Upper lobe of right lung (tissue), 1 donor: ENCODE measurements around the gene SLC6A3. TPM values are rescaled to one million over a fixed set of nuclear protein-coding genes. Genes with fewer than 3 reads are reported as not detected.

Source experiments
- ATAC-seq: fragments of 200-7000 bp; cut with Tn5 transposase; one replicate; pipeline ENCODE4 v1.9.1; 2020; ENCODE audit warnings: mild to moderate bottlenecking, moderate library complexity
- DNase-seq: peaks from one replicate; pipeline ENCODE4 v3.0.0-alpha.2; 2020
- H3K27ac ChIP-seq: fragments of 200-600 bp; one replicate; pipeline ENCODE4 v1.8.0; 2022
- H3K27me3 ChIP-seq: fragments of 200-600 bp; one replicate; pipeline ENCODE4 v1.8.0; 2022; ENCODE audit warnings: mild to moderate bottlenecking
- H3K36me3 ChIP-seq: fragments of 200-600 bp; one replicate; pipeline ENCODE4 v1.8.0; 2022
- H3K4me1 ChIP-seq: fragments of 200-600 bp; one replicate; pipeline ENCODE4 v1.8.0; 2022
- H3K4me3 ChIP-seq: fragments of 200-600 bp; one replicate; pipeline ENCODE4 v1.8.0; 2022; ENCODE audit warnings: mild to moderate bottlenecking
- H3K9me3 ChIP-seq: fragments of 200-600 bp; one replicate; pipeline ENCODE4 v1.8.0; 2022
- CTCF ChIP-seq: fragments of 200-600 bp; IDR thresholded peaks from one replicate; pipeline ENCODE4 v1.8.0; 2022; ENCODE audit warnings: antibody characterized with exemption
- intact Hi-C: fragments of 100-400 bp; cut with DNase I; formaldehyde crosslinking; loops from one replicate; pipeline ENCODE4 v1.11.0; 2022
- total RNA-seq: library from RNA; stranded (reverse); fragmentation: NEBNext Ultra II Directional; extraction: Animal tissue kit (Norgen Biotek cat#: 25700); gene quantifications from one replicate; pipeline ENCODE4 v1.2.1, GENCODE V29; 2021
- donor health status: DM: no; HTN: yes; CAD: no; lungs with severe emphysema.

Gene SLC6A3
- total RNA-seq, 1 donor from 2014 or later: 0.52 TPM

DNA sequence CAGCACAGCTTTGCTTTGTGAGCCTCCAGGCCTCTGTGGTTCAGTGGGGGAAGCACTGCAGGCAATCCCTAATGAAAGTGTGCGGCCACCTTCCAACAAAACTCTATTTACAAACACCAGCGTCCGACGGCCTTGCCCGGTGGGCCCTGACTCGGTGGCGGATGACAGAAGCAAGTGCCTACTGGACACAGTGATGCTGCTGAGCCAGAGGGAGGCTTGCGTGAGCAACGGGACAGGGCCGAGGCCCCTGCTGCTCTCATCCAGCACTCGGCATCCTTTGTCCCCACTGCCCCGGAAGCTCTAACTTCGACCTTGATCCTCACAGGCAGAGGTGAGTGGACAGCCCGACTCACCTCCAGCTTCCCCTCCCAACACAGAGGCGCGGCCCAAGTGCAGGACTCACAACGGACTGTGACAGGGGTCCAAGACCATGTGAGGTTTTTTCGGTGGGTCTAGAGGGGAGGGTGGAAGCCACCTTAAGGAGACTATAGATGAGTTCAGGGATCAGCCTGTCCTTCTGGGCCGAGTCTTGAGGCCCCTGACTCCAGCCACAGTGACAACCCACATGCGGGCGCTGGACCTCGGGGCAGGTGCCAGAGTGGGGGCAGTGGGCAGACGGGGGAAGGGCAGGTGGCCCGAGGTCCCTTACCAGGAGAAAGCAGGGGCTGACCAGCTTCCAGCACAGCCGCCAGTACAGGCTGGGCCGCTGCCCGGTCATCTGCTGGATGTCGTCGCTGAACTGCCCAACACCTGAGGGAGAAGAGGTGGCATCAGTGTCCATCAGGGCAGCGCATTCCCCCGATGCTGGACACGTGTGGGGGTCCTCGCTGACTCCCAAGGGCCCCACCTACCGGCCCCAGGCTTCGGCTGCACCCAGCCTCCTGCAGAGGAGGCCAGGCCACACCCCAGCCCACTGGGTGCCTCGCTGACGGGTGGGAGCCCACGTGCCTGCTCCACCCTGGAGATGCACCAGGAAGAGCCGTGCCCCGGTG, 39.4 kb downstream of the SLC6A3 start:
- no peaks in the 10 kb centered on the region for H3K27me3 ChIP-seq
- H3K36me3 ChIP-seq: no peaks in the 10 kb centered on the region
- no peak overlapping the region for H3K4me3 ChIP-seq
- ATAC-seq (no peak), DNase-seq (peak; percentile 62)
- no peak for TF ChIP-seq CTCF
- no peaks in the 10 kb centered on the region for H3K4me1 ChIP-seq
- no peaks in the 10 kb centered on the region for H3K9me3 ChIP-seq
- intact Hi-C loops: no loop called here
- H3K27ac ChIP-seq: no peak overlapping the region

DNA sequence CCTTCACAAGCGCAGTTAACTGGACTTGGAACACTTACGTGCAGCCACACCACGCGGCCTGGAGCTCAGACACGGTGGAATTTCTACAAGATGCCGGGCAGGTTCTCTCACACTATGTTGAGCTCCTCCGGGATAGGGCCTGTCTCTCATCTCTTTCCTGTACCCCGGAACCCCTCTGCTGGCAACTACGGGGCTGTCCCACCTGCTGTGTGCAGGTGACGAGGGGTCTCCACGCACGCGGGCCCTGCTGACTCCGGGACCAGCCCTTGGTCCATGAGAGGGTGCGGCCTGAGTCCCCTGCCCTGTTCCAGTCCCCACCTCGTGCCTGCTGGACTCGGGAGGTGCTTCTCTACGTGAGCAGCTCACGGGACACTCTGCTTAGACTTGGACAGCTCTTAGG, 40.1 kb downstream of the SLC6A3 start:
- ATAC-seq (no peak), DNase-seq (peak; percentile 47)
- Histone ChIP-seq H3K27ac (no peak overlapping the region), H3K27me3 (no peaks in the 10 kb centered on the region), H3K9me3 (no peaks in the 10 kb centered on the region), H3K4me1 (no peaks in the 10 kb centered on the region), H3K4me3 (no peak overlapping the region), H3K36me3 (no peaks in the 10 kb centered on the region)
- TF ChIP-seq CTCF: no peak
- intact Hi-C loops: no loop called here

DNA sequence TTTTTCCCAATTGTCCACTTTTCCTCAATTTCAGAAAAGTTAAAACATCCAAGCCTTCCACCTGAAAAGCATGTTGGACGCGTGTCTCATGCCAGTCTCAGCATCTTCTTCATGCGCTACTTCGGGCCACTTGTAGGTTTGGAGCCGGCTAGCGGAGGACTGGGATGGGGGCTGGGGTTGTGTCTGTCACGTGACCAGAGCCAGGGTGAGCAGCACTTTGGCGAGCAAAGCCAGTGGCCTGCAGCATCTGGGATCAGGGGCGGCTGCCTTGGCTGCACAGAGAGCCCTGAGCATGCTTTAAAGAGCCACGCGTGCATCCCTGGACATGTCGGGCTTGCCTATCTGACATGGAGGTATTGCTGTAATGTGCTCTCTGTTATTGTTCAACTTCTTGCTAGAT, 41.2 kb downstream of the SLC6A3 start:
- no peaks in the 10 kb centered on the region for H3K36me3 ChIP-seq
- TF ChIP-seq CTCF: no peak
- DNase-seq (peak; percentile 55), ATAC-seq (no peak)
- no peak overlapping the region for H3K27ac ChIP-seq
- no peaks in the 10 kb centered on the region for H3K4me1 ChIP-seq
- intact Hi-C loops: no loop called here
- no peak overlapping the region for H3K4me3 ChIP-seq
- no peaks in the 10 kb centered on the region for H3K9me3 ChIP-seq
- H3K27me3 ChIP-seq: no peaks in the 10 kb centered on the region

- H3K4me3 ChIP-seq: no peak overlapping the region
- no peaks in the 10 kb centered on the region for H3K9me3 ChIP-seq
- intact Hi-C loops: no loop called here
- H3K4me1 ChIP-seq: no peaks in the 10 kb centered on the region
- no peak for TF ChIP-seq CTCF
- ATAC-seq (no peak), DNase-seq (peak; percentile 59)
- H3K27me3 ChIP-seq: no peaks in the 10 kb centered on the region
- H3K36me3 ChIP-seq: no peaks in the 10 kb centered on the region
- no peak overlapping the region for H3K27ac ChIP-seq
Measured at GRCh38 chr5:1402611-1403255, 42.5 kb downstream of the SLC6A3 start.

DNA sequence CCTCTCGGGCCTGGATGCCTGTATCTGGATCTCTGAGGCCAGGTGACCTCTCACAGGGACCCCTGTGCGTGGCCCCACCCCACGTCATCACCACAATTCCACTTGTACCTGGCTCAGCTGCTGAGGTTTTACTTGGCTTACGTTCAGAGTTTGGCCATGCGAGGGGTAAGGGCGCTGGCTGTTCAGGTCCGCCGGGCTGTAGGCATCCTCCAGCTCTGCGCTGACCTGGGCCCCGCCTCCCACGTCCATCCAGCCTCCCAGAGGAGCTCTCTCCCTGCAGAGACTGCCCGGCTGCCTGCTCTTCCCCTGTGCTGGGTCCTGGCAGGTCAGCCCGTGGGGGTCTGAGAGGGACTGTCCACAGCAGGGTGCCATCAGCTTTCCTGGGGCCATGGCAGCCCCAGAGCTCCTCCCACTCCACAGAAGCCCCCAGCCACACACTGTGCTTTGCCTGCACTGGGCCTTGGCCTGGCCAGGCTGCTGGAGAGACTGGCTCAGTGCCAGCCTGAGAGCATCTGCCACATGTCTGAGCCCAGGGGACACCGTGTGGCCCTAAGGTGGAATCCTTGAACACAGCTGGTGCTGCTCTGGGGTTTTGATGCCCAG, 43.6 kb downstream of the SLC6A3 start:
- no peak for DNase-seq
- ATAC-seq: no peak
- TF ChIP-seq CTCF: no peak
- no peak overlapping the region for H3K4me3 ChIP-seq
- no peaks in the 10 kb centered on the region for H3K9me3 ChIP-seq
- H3K4me1 ChIP-seq: no peaks in the 10 kb centered on the region
- intact Hi-C loops: no loop called here
- no peaks in the 10 kb centered on the region for H3K36me3 ChIP-seq
- H3K27ac ChIP-seq: no peak overlapping the region
- H3K27me3 ChIP-seq: peaks cover under 1% of the 10 kb centered on the region
